ENCODE data around the gene KCNIP3.

DNA sequence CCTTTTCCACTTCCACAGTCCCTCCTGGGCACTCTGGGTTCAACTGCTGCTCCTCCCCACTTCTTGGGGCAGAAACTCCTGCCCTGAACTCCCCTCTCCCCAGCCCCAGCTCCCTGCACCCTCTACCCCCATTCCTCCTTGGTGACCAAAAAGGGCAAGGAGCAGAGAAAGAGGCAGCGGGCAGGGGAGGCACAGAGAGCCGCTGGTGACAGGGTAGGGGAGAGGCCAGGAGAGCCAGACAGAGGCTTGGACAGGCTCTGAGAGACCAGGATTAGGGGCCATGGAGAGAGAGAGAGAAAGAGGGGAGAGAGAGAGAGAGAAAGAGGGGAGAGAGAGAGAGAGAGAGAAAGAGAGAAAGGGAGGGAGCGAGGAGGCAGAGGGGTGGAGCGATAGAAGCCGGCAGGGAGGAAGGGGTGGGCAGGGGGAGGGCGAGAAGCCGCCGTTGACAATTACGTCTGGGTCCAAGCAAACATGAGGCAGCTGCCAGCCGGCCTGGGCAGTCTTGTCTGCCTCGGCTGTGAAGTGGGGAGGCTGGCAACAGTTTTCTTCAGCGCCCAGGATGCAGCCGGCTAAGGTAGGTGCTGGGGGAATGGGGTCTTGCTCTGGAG is at the start of gene KCNIP3:
- TF ChIP-seq, protein P1, sequence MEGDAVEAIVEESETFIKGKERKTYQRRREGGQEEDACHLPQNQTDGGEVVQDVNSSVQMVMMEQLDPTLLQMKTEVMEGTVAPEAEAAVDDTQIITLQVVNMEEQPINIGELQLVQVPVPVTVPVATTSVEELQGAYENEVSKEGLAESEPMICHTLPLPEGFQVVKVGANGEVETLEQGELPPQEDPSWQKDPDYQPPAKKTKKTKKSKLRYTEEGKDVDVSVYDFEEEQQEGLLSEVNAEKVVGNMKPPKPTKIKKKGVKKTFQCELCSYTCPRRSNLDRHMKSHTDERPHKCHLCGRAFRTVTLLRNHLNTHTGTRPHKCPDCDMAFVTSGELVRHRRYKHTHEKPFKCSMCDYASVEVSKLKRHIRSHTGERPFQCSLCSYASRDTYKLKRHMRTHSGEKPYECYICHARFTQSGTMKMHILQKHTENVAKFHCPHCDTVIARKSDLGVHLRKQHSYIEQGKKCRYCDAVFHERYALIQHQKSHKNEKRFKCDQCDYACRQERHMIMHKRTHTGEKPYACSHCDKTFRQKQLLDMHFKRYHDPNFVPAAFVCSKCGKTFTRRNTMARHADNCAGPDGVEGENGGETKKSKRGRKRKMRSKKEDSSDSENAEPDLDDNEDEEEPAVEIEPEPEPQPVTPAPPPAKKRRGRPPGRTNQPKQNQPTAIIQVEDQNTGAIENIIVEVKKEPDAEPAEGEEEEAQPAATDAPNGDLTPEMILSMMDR (IDR thresholded peaks at IDR 0.05): no peak
- TF ChIP-seq EZH2 (IDR thresholded peaks at IDR 0.05): no peak

All from neural progenitor cell (in vitro differentiated cells).